ENCODE results near the gene CCT5.
"Not testable (repeated sequence)": the region's sequence is repeated elsewhere in the genome, so short reads cannot be mapped to it uniquely, and the experiment has no call there.

CCT5 gene

GRCh38 chr5:10303201-10303600, 53.1 kb downstream of the CCT5 start:
- DNase-seq: no peak

GRCh38 chr5:10303699-10304170, 53.7 kb downstream of the CCT5 start:
- DNase-seq: no peak

GRCh38 chr5:10304932-10305331, 54.9 kb downstream of the CCT5 start:
- DNase-seq: no peak

DNA sequence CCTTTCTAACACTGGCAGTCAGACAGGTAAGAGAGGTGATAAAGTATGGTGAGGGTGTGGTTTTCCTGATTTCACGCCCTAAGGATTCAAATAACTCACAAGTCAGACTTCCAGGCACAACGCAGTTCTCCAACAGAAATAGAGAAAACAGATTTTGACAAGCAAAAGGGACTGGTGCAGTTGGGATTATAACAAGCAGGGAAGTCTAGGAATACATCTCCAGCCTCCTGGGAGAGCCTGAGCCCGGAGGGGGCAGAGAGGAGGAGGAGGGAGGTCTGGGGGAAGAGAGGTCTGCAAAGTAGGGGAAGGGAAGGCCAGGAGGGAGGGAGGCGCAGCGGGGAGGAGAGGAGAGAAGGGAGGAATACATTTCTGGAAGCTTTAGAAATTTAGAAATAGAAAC, 56.0 kb downstream of the CCT5 start:
- no peak for DNase-seq

- no peak for DNase-seq
Observed at GRCh38 chr5:10306806-10307205, 56.7 kb downstream of the CCT5 start.

DNA sequence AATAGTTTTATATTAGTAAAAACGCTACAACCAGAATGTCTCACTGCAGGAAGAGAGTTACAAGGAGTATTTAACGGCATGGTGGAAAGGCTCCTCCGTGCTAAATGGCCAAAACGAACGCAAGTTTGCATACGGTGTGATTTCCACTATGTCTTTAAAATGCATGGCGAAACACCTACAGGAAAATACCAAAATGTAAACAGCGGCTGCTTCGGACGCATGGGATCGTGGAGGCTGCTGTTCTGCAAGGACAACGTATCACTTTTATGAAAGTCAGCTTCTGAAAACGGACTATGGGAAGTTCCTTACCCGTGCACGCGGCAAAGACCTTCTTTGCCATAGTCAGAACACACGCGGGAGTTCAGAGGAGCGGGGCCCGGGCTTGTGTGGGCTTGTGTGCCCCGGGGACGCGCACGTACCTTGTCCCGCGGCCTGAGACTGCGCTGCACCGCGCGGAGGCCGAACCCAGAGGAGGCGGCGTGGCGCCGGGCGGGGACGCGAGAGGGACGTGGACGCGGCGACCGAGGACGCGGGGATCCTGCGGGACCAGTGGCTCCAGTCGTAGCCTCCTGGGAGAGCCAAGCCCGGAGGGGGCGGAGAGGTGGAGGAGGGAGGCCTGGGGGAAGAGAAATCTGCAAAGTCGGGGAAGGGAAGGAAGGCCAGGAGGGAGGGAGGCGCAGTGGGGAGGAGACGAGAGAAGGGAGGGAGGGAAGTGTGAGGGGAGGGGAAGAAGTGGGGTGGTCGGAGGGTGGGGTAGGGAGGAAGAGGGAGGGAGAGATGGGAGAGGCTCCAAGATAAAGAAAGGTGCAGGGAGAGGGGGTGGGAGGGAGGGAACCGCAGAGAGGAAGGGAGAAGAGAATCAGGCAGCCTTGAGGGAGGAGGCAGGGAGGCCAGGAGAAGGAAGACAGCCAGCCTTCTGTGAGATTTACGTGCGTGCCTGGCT, 57.4 kb downstream of the CCT5 start, which contains the start of gene CMBL:
Gene CMBL, minus strand, starts transcription at position 697 of the 943 bp plus-strand sequence. CDS start 17,140 bp downstream, outside the sequence.
- no peak for DNase-seq

GRCh38 chr5:10308844-10309243, 58.8 kb downstream of the CCT5 start:
- DNase-seq: no peak

GRCh38 chr5:10310066-10310779, 60.1 kb downstream of the CCT5 start:
- no peak for DNase-seq

GRCh38 chr5:10310835-10311570, 60.9 kb downstream of the CCT5 start:
- not testable (repeated sequence) for DNase-seq

- no peak for DNase-seq
Observed at GRCh38 chr5:10311595-10312425, 61.7 kb downstream of the CCT5 start.

- no peak for DNase-seq
Observed at GRCh38 chr5:10315201-10315600, 65.1 kb downstream of the CCT5 start.

Data from activated CD4-positive, alpha-beta T cell treated with anti-CD3 and anti-CD28 coated beads for 4 hours (primary cell).